HG03565 (cell line): Measurements from ENCODE around the gene BMERB1.
"Not testable (repeated sequence)": the region's sequence is repeated elsewhere in the genome, so short reads cannot be mapped to it uniquely, and the experiment has no call there.

Experiments
- ATAC-seq: cut with Tn5 transposase; IDR thresholded peaks from one replicate; pipeline ENCODE4 v1.9.1; 2021; ENCODE audit warnings: mild to moderate bottlenecking, moderate library complexity; ENCODE audit not compliant: unreplicated experiment

BMERB1 gene

DNA sequence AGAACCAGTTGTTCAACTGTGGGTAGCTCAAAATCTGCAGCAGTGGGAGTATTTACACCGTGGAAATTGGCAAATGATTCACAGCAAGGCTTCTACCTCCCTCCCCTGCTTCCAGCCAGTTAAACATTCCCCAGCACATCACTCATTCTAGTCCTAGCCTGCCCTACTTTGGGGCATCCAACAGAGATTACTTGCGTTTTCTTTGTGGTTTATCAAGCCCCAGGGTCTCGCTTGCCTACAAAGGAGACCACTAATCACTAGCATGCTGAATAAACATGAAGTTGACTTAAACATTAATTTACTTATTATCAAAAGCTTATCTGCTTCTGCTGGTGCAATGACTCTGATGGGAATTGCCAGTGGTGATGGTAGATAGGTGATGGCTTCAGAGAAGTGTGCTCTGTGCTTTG lies 114.1 kb downstream of the BMERB1 start:
- ATAC-seq, result no peak

DNA sequence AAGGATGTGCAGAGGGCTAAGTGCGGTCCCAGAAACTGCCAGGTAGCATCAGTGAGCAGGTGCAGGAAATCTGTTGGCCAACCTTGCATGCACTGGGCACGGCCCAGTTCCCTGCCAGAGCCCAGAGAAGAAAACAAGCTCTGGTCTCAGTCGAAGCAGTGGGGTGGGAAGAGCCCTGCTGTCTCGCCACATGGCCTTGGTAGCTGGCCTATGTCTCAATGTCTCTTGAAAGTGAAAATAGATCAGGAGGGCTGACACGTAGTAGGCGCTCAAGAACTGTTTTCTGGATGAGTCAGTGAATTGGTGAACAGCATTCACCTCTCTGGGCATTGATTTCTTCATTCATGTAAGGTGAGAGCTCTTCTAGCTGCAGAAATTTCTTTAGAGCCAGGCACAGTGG lies 118.1 kb downstream of the BMERB1 start:
- ATAC-seq, result no peak

DNA sequence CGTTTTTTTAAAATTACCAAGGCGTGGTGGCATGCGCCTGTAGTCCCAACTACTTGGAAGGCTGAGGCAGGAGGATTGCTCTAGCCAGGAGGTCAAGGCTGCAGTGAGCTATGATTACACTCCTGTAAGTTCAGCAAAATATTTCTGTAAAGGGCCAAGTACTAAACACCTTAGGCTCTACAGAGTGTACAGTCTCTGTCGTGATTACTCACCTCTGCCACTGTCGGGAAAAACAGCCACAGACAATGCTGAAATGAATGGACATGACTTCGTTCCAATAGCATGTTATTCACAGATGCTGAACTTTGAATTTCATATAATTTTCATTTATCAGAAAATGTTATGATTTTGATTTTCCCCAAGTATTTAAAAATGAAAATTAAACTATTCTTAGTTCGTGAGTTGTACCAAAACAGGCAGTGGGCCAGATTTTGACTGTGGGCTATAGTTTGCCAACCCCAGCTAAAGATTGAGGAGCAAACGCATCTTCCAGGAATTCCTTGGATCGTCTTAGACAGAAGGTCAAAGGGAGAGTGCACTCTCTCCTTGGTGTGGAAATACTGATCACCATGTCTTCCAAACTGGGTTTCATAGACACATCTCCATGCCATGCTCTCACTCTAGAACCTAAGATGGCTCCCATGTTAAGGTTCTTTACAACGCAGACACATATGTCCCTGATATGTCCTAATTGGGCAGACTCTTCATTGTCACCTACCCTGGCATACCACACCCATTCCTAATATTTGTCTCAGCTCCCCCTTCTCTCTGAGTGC lies 119.1 kb downstream of the BMERB1 start:
- ATAC-seq, result no peak

DNA sequence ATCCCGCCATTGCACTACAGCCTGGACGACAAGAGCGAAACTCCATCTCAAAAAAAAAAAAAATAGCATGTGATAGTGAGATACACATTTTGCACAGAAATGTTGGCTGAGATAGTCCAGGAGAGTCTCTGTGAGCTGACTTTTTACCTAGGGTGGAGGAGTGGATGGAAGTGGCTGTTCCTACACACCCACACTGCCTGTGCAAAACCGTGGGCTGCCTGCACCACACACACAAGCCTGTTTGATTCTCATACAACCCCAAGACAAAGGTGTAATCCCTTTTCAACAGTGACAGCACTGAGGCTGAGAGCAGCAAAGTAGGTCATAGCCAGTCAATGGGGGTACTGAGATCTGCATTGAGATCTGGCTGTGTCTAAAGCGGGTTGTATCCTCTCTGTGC lies 121.7 kb downstream of the BMERB1 start:
- ATAC-seq, result no peak

DNA sequence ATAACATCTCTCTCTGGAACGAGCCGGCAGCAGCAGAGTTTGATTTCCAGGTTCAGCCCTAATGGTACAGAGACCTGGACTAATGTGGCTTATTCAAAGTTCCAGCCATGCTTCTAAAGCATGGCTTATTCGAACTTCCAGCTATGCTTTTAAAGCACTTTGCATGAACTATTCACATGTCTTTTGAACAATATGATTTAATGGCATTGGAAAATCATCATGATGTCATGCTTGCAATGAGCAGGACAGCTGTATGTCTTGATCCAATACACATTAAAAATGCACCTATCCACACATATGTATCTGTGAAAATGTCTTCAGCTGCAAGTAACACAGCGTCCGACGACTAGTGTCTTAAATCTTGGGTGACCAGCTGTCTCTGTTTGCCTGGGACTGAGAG lies 122.9 kb downstream of the BMERB1 start:
- ATAC-seq, result no peak

DNA sequence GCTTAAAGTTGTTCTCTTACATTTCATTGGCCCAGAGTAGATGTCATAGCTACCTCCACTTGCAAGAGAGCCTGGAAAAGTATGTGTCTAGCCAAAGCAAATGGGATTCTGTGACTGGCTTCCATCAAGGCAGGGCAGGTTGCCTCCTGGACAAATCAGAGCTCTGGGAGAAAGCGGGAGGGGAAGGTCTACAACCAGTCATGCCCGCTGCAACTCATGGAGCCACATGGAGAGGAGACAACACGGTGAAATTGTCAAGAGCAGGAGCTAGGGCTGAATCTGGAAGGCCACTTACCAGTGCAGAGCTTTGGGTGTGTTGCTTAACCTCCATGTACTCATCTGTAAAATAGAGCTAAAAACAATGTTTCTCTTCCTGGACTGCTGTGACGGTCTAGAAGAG lies 124.8 kb downstream of the BMERB1 start:
- no peak for ATAC-seq

DNA sequence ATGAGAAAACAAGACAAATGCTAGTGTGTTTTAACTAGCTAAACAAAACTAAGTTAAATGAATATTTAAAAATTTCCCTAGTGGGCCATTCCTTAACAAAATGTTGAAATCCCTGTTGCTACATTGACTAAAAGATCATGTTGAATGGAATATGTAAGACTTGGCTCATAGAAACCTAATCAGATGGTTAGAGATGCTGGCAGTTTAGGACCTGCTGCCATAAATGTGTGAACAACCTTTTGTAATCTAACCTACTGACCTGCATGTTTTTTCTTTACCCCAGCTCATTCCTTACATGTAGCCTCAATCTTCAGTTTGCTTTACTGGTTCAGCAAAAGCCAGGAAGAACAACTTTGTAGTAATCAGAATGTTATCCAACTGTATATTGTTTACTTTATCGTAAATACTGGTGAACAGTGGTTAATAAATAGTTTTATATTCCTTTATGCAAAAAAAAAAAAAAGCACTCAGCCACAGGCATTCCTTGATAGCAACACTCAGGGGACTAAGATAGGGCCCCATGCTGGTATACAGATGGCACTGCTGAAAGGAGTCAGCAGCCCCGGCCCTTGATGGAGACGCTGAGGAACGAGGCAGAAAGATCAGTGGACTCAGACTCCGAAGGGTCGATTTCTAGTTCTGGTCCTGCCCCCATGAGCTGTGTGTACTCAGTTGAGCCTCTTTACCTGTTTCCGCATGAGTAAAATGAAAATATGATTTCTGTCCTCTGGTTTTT lies 130.4 kb downstream of the BMERB1 start:
- ATAC-seq, result no peak

DNA sequence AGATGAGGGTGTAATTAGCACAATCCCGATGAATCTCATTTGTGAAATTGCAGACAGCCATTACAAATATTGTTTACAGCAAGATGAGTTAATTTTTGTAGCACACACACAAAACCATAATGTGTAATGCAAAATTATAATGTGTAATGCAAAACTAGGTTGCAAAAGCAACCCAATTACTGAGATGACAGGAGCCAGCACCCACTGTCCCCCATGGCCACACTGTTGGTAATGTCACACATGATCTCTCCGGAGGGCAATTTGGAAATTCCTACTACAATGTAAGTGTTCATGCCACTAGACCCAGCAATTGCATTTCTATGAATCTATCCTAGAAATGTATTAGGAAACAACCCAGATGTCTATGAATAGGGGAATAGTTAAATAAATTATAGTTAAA lies 131.7 kb downstream of the BMERB1 start:
- no peak for ATAC-seq

DNA sequence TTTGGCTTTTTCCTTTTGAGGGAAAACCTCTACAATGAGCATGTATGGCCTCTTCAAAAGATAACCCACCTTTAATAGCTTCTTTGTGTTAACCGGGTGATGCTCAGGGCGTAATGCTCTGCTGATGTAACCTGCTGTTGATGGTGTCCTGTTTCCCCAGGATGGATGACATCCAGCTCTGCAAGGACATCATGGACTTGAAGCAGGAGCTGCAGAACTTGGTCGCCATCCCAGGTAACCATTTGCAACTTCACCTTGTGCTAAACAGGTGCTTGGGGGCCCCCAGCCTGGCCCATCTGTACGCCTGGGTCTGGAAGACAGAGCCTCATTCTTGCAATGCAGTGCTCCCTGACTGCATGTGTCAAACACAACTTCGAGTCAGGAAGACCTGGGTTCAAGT lies 133.4 kb downstream of the BMERB1 start:
- ATAC-seq, result no peak

DNA sequence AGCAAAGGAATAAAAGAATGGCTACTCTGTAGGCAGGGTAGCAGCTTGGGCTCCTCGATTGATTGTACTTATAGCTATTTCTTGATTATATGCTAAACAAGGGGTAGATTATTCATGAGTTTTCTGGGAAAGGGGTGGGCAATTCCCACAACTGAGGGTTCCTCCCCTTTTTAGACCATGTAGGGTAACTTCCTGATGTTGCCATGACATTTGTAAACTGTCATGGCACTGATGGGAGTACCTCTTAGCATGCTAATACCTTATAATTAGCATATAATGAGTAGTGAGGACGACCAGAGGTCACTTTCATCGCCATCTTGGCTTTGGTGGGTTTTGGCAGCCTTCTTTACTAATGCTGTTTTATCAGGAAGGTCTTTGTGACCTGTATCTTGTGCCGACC lies 136.3 kb downstream of the BMERB1 start:
- not testable (repeated sequence) for ATAC-seq

DNA sequence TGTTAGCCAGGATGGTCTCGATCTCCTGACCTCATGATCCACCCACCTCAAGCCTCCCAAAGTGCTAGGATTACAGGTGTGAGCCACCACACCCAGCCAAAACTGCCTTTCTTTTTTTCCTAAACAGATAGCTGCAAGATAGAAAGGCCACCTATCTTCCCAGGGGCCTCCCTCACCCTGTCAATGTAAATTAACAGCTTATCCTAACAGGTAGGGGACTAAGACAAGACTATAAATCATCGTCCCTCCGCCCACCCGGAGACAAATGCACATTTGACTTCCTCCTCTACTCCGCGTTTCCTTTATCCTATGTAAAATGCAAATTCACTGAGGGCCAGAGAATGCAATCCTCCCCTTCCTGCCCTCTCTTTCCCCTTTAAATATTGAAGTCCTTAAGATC lies 137.2 kb downstream of the BMERB1 start:
- no peak for ATAC-seq

DNA sequence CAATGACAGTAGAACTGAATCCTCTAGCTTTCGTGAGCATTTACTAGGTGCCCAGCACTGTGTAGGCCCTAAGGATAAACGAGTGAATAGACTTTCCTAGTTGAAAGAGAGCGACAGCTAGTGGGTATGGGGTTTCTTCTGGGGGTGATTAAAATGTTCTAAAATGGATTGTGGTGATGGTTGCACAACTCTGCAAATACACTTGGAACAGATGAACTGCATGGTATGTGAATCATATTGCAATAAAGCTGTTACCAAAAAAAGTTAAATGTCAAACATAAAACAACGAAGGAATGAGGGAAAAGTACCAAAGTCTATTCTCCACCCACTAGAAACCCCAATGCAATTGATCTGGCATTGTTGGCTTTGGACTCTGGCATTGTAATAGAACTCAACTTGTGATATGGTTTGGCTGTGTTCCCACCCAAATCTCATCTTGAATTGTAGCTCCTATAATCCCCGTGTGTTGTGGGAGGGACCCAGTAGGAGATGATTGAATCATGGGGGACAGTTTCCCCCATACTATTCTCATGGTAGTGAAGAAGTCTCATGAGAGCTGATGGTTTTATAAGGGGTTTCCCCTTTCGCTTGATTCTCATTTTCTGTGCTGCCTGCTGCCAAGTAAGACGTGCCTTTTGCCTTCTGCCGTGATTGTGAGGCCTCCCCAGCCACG lies 138.1 kb downstream of the BMERB1 start:
- no peak for ATAC-seq

DNA sequence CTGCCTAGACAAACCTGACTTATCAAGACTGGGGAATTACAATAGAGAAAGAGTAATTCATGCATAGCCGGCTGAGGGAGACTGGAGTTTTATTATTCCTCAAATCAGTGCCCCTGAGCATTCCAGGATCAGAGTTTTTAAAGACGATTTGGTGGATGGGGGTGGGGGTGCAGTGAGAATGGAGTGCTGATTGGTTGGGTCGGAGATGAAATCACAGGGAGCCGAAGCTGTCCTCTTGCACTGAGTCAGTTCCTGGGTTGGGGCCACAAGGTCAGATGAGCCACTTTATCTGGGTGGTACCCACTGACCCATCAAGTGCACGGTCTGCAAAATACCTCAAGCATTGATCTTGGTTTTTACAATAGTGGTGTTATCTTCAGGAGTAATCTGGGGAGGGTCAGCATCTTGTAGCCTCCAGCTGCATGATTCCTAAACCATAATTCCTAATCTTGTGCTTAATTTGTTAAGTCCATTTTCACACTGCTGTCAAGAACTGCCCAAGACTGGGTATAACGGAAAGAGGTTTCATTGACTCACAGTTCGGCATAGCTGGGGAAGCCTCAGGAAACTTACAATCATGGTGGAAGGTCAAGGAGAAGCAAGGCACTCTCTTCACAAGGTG lies 139.0 kb downstream of the BMERB1 start:
- no peak for ATAC-seq

DNA sequence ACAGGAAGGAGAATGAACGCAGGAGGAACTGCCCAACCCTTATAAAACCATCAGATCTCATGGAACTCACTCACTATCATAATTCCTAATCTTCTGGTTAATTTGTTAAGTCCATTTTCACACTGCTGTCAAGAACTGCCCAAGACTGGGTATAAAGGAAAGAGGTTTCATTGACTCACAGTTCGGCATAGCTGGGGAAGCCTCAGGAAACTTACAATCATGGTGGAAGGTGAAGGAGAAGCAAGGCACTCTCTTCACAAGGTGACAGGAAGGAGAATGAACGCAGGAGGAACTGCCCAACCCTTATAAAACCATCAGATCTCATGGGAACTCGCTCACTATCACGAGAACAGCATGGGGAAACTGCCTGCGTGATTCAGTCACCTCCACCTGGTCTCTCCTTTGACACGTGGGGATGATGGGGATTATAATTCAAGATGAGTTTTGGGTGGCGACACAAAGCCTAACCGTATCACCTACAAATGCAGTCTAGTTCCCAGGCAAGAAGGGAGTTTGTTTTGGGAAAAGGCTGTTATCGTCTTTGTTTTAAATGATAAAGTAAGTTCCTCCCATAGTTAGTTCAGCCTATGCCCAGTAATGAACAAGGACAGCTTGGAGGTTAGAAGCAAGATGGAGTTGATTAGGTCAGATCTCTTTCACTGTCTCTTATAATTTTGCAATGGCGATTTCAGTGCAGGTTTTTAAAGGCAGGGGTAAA lies 139.7 kb downstream of the BMERB1 start:
- ATAC-seq, result not testable (repeated sequence)

DNA sequence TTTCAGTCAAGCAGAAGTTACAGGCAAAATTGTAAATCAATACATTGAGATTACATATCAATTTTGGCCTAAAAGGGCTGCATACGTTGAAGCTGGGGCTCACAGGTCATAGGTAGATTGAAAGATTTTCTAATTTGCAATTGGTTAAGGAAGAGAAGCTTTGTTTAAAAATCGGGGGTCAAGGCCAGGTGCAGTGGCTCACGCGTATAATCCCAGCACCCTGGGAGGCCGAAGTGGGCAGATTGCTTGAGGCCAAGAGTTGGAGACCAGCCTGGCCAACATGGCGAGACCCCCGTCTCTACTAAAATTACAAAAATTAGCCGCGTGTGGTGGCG lies 140.2 kb downstream of the BMERB1 start:
- no peak for ATAC-seq

DNA sequence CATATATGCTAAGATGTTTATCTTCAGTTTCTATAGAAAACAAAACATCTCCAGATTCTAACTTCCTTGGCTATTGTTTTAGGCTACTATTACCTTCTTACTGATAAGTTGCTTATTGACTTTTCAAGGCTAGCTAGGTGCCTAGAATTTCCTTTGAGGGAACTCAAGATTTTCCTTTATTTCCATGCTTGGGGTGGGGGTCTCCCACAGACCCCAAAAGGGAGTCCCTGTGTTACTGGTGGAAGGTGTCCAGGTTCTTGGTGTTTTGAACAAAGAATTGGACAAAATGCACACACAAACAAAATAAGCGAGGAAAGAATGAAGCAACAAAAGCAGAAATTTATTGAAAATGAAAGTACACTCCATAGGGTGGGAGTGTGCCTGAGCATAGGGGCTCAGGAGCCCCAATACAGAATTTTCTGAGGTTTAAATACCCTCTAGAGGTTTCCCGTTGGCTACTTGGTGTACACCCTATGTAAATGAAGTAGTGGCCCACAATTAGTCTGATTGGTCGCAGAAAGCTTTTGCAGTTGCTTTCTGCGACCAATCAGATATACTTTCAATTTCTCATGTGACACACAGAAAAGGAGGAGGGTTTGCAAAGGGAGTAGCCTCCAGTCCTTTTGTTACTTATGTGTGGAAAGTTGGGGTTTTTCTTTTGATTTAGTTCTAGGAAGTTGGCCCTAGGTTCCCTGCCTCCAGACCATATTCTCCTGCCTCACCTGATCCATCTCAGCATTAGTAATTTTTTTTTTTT lies 141.1 kb downstream of the BMERB1 start:
- ATAC-seq, result no peak

DNA sequence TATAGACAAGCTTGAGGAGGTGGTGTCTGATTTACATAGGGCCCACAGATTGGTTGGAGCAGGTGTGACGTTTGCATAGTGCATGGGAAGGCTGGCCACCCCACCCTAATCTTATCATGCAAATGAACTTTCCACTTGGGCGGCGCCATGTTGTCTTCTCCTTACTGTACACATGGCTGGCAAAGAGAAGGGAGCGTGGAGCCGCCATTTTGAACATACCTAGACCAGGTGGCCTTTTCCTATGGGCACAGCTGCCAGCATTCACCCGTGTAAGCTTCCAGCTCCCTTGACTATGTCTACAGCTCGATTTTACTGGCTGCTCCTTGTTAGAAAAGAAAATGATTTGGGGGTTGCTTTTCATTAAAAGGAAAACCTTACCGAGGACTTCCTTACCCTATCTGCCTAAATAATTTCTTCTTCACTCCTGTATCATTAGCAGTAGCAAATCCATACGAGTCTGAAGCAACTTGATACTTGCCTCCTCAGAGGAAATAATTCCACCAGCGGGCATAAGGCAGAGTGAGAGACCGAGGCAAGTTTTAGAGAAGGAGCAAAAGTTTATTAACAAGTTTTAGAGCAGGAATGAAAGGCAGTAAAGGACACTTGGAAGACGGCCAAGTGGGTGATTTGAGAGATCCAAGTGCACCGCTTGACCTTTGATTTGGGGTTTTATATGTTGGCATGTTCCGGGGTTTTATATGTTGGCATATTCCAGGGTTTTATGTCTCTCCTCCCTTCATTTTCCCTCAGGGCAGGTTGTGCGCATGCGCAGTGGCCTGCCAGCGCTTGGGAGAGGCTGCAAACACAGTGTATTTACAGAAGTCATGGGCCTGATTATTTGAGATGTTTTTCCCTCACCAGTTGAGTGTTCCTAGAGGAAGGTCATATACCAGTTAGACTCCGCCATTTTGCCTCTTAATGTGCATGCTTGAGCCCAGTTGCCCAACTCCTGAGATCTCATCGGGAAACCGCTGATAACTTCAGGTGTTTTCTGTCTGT lies 142.9 kb downstream of the BMERB1 start:
- ATAC-seq, result no peak

DNA sequence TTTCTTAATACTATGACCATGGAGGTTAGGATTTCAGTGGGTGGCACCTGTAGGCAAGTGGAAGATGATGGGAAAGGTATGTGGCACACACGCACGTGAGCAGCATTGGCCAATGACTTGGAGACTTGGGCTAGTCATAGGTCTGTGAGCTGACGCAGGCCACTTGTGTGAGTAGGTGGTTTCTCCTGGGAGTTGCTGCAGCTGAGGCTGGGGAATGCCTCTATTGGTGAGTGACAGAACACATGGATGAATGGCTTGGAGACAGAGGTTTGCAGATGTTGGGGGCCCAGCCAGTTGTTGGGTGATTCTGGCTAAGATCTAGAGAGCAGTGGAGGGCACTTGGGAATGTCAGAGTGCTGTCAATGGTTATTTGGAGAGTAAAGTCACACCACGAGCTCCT lies 144.4 kb downstream of the BMERB1 start:
- ATAC-seq, result no peak
